Measurements from ENCODE around the gene NCS1.

The NCS1 gene

GRCh38 chr9:130286072-130286770, 114.0 kb downstream of the NCS1 start:
- no peak overlapping the region for H3K27ac ChIP-seq (ENCODE audit: low read length)
- H3K27me3 ChIP-seq (ENCODE audit: low read depth, low read length), result peaks cover 28% of the 10 kb centered on the region
- H3K79me2 ChIP-seq (ENCODE audit: low read length), result no peaks in the 10 kb centered on the region
- H3K9ac ChIP-seq (ENCODE audit: low read length), result no peak overlapping the region
- H3K9me3 ChIP-seq (ENCODE audit: insufficient read depth, low read length), result no peaks in the 10 kb centered on the region
- no peak overlapping the region for H2AFZ ChIP-seq (ENCODE audit: low read depth, low read length)
- H3K36me3 ChIP-seq (replicated peaks; ENCODE audit: low read depth, low read length), result no peaks in the 10 kb centered on the region
- no peak overlapping the region for H3K4me2 ChIP-seq (ENCODE audit: low read length)
- TF ChIP-seq CTCF (IDR thresholded peaks at IDR 0.05; ENCODE audit: low read depth, low read length) (no peak), EZH2phosphoT487 (IDR thresholded peaks at IDR 0.05; ENCODE audit: low read depth) (no peak)
- H3K4me1 ChIP-seq (ENCODE audit: low read length), result no peaks in the 10 kb centered on the region
- no peaks in the 10 kb centered on the region for H4K20me1 ChIP-seq (ENCODE audit: insufficient read depth, low read length)
- H3K4me3 ChIP-seq (ENCODE audit: low read length), result no peak overlapping the region
